Muscle of leg (tissue), 11 donors: ENCODE data around the gene SDE2. TPM values are rescaled to one million over a fixed set of nuclear protein-coding genes. Genes with fewer than 3 reads are reported as not detected.
"Not testable (repeated sequence)": the region's sequence is repeated elsewhere in the genome, so short reads cannot be mapped to it uniquely, and the experiment has no call there.

ENCODE experiments used
- DNase-seq: peaks from one replicate; pipeline ENCODE4 v3.0.0; 2013
- H3K27ac ChIP-seq: one replicate; pipeline ENCODE4 v1.5.1; 2013; ENCODE audit warnings: mild to moderate bottlenecking, low read length, control low read depth
- H3K27me3 ChIP-seq: one replicate; pipeline ENCODE4 v1.6.1; 2013; ENCODE audit warnings: low read length; ENCODE audit not compliant: control insufficient read depth, insufficient read depth
- H3K36me3 ChIP-seq: one replicate; pipeline ENCODE4 v1.6.1; 2013; ENCODE audit warnings: low read length; ENCODE audit not compliant: control insufficient read depth, insufficient read depth
- H3K4me1 ChIP-seq: one replicate; pipeline ENCODE4 v1.6.1; 2013; ENCODE audit warnings: low read length; ENCODE audit not compliant: control insufficient read depth, insufficient read depth
- H3K4me3 ChIP-seq: one replicate; pipeline ENCODE4 v1.5.1; 2013; ENCODE audit warnings: low read length, control low read depth
- H3K9me3 ChIP-seq: replicated peaks from 2 replicates; pipeline ENCODE4 v1.6.1; 2013; ENCODE audit warnings: low read depth, low read length; ENCODE audit not compliant: control insufficient read depth
- WGBS: methylation state at CpG from one replicate; pipeline ENCODE4 v1.1.5; 2013; ENCODE audit warnings: missing lambda C conversion rate; ENCODE audit not compliant: insufficient coverage; 5-methylcytosine and 5-hydroxymethylcytosine counted together
- polyA plus RNA-seq, 8 donors: library from polyadenylated mRNA; unstranded; fragments of 120-200 nt; gene quantifications; one replicate each; pipeline versions ENCODE4 v1.2.1 to v1.2.3, GENCODE V29; 2013; ENCODE audit warnings: inconsistent platforms in 1 of 8, low replicate concordance in 1 of 8; ENCODE audit not compliant: insufficient read length in 8 of 8, insufficient read depth in 1 of 8
- total RNA-seq: library from RNA; stranded (reverse); fragments of 120-200 nt; gene quantifications from one replicate; pipeline ENCODE4 v1.2.4, GENCODE V29; 2013

Gene SDE2
- total and polyA plus RNA-seq, 9 donors, result 10.8 to 16.1 (median 13.8) TPM

- Histone ChIP-seq H3K4me3 (no peak overlapping the region), H3K36me3 (no peaks in the 10 kb centered on the region), H3K9me3 (no peaks in the 10 kb centered on the region), H3K4me1 (peaks cover 28% of the 10 kb centered on the region), H3K27me3 (peaks cover 5% of the 10 kb centered on the region), H3K27ac (no peak overlapping the region)
- DNase-seq, result no peak
- WGBS, result 57% methylated on average over 4 of the region's 4 CpGs
These were observed 53.6 kb downstream of the SDE2 start for GRCh38 chr1:225945564-225945963.

DNA sequence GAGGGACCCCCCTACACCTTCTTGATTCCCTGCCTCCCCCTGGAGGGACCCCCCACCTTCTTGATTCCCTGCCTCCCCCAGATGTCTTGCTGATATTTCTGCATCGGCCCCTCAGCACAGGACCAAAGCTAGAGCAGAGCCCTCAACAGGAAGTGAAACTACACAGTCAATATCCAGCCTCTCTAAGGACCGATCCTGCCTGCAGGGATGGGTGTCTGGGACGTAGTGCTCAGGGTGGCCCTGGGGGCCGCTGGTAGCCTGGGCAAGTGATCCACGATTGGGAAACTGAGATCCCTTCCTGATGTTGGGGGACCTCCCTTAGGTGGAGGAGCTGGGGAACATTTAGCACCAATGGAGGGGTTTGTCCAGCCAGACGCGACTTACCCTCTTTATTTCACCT is 54.2 kb downstream of the SDE2 start:
- Histone ChIP-seq H3K27ac (no peak overlapping the region), H3K4me3 (no peak overlapping the region), H3K27me3 (peaks cover 5% of the 10 kb centered on the region), H3K36me3 (no peaks in the 10 kb centered on the region), H3K9me3 (no peaks in the 10 kb centered on the region), H3K4me1 (peaks cover 35% of the 10 kb centered on the region)
- WGBS, result 70% methylated on average over 2 of the region's 7 CpGs
- DNase-seq, result no peak

- Histone ChIP-seq H3K27ac (no peak overlapping the region), H3K4me1 (peaks cover 36% of the 10 kb centered on the region), H3K36me3 (no peaks in the 10 kb centered on the region), H3K4me3 (no peak overlapping the region), H3K27me3 (peaks cover 5% of the 10 kb centered on the region), H3K9me3 (no peaks in the 10 kb centered on the region)
- no CpG with 5 or more reads among the region's 2 CpGs for WGBS
- DNase-seq, result no peak
These were observed 54.8 kb downstream of the SDE2 start for GRCh38 chr1:225944387-225944786.

DNA sequence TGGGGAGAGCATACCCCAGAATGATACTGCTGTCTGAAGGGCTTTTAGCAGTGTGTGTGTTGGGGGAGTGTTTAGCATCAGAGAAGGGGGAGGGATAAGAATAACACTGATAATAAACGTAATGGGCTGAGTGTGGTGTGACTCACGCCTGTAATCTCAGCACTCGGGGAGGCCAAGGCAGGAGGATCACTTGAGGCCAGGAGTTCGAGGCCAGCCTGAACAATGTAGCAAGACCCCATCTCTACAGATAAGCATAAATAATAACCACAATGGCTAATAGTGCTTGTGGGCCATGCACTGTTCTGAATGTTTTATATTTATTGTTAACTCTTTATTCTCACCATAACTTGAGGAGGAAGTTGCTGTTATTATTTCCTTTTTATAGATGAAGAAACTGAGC is 55.6 kb downstream of the SDE2 start:
- DNase-seq, result no peak
- WGBS, result 85% methylated on average over 3 of the region's 4 CpGs

GRCh38 chr1:225942574-225942973 is 56.6 kb downstream of the SDE2 start:
- 37% methylated on average over 3 of the region's 7 CpGs for WGBS
- Histone ChIP-seq H3K36me3 (no peaks in the 10 kb centered on the region), H3K4me3 (no peak overlapping the region), H3K27ac (no peak overlapping the region), H3K27me3 (peaks cover 2% of the 10 kb centered on the region), H3K9me3 (no peaks in the 10 kb centered on the region), H3K4me1 (peaks cover 34% of the 10 kb centered on the region)
- peak; percentile 26 for DNase-seq

More for the DNA sequence above, 55.6 kb downstream of the SDE2 start:
- Histone ChIP-seq H3K9me3 (no peaks in the 10 kb centered on the region), H3K4me1 (peaks cover 34% of the 10 kb centered on the region), H3K4me3 (no peak overlapping the region), H3K36me3 (no peaks in the 10 kb centered on the region), H3K27me3 (peaks cover 5% of the 10 kb centered on the region), H3K27ac (no peak overlapping the region)

DNA sequence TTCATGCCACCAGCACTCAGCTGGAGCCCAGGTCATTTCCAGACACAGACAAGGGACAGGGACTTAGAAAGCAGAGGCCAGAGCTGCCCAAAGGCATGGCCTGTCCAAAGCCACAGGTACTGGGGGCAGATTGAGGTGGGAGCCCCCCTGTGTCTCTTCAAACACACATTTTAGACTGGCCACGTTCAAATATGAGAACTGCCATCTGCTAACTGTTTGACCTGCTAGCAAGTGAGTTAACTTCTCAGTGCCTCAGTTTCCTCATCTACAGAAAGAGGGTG is 57.3 kb downstream of the SDE2 start:
- WGBS, result no CpG with 5 or more reads among the region's 1 CpG
- no peaks in the 10 kb centered on the region for H3K9me3 ChIP-seq
- no peak for DNase-seq
- peak overlapping the region; percentile 78 for H3K27ac ChIP-seq
- H3K4me3 ChIP-seq, result no peak overlapping the region
- peaks cover 34% of the 10 kb centered on the region for H3K4me1 ChIP-seq
- no peaks in the 10 kb centered on the region for H3K27me3 ChIP-seq
- no peaks in the 10 kb centered on the region for H3K36me3 ChIP-seq

DNA sequence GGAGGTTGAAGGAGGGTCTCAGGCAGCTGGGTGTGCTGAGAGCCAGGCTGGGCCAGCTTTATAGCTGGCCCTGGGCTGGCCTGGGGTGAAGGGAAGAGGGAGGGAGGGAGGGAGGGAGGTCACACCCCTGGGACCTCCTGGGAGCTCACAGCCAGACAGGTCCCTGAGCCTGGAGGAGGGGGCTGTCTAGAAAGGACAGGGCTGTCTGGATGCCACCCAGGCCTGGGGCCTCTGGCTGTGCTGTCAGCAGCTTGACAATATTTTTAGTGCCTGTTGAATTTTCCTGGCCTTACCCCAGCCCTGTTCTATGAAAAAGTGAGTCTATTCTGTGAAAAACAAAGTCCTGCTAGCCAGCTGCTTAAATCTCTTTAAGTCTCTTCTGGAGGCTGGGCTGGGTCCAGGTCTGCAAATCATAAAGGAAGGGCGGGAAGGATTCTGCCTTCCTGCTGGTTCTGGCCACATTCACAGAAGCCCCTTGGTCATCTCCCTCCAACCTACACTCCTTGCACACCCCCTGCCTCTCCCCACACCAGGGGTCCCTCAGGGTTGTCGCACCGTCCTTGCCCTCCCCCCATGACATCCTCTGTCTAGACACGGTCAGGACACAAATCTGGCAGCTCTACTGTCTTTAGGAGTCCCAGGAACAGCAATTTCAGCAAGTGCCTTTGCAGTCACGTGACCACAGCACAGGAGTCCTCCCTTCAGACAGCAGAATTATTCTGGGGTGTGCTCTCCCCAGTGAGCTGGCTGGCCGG is 57.8 kb downstream of the SDE2 start, which contains the start of gene LEFTY2:
Gene LEFTY2, minus strand, starts transcription at position 34 of the 755 bp plus-strand sequence. CDS start 80 bp downstream, outside the sequence.
- H3K4me3 ChIP-seq, result no peak within 1 kb of the TSS
- no peaks in the 10 kb centered on the region for H3K9me3 ChIP-seq
- DNase-seq, result peak; percentile 97
- no peaks in the 10 kb centered on the region for H3K27me3 ChIP-seq
- H3K4me1 ChIP-seq, result peaks cover 37% of the 10 kb centered on the region
- 10% methylated on average over 6 of the region's 6 CpGs for WGBS
- H3K36me3 ChIP-seq, result no peaks in the 10 kb centered on the region
- peak within 1 kb of the TSS; percentile 78 for H3K27ac ChIP-seq

DNA sequence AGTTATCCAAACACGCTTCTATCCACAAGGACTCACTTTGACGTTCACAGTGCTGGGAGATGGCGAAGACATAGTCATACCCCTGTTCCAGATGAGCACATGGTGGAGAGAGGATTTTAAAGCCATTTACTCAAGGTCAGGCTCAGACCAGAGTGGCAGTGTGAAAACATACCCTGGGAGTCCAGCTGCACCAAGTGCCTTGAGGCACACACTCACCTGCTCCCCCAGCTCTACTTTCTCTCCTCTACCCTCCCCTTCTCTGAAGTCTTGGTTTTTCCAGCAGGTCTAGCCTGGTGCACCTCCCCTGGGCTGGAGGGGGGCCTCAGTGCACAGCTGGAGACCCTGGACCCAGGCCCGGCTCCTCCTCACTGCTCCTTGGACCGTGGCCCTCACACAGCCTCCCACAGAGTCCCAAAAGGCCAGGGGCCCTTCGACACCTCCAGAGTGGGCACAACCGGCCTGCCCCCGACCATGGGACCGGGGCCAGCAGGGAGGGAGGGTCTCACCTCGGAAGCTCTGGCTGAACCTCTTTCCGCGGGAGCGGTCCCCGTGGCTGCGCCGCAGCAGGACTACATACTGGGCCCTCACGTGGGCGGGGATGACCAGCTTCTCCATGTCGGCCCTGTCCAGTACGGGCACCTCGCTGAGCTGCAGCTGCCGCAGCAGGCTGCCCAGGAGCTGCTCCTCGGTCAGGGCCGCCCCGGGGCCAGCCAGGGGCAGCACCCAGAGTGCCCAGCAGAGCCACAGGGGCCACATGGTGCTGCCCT is 58.6 kb downstream of the SDE2 start:
- no peaks in the 10 kb centered on the region for H3K36me3 ChIP-seq
- H3K27ac ChIP-seq, result peak overlapping the region; percentile 78
- DNase-seq, result peak; percentile 63
- WGBS, result 28% methylated on average over 21 of the region's 25 CpGs
- H3K4me3 ChIP-seq, result no peak overlapping the region
- H3K4me1 ChIP-seq, result peaks cover 37% of the 10 kb centered on the region
- H3K9me3 ChIP-seq, result no peaks in the 10 kb centered on the region
- no peaks in the 10 kb centered on the region for H3K27me3 ChIP-seq

- 27% methylated on average over 6 of the region's 8 CpGs for WGBS
- DNase-seq, result peak; percentile 27
- H3K4me1 ChIP-seq, result peaks cover 36% of the 10 kb centered on the region
- H3K27ac ChIP-seq, result peak overlapping the region; percentile 78
- H3K4me3 ChIP-seq, H3K27me3 ChIP-seq, H3K9me3 ChIP-seq, H3K36me3 ChIP-seq: not testable (repeated sequence)
These were observed 59.2 kb downstream of the SDE2 start for GRCh38 chr1:225939939-225940310.

GRCh38 chr1:225939097-225939938 is 59.8 kb downstream of the SDE2 start:
- not testable (repeated sequence) for H3K36me3 ChIP-seq

More at GRCh38 chr1:225939097-225939938, 59.8 kb downstream of the SDE2 start:
- H3K4me3 ChIP-seq, DNase-seq, H3K27ac ChIP-seq, H3K27me3 ChIP-seq, H3K9me3 ChIP-seq: not testable (repeated sequence)
- H3K4me1 ChIP-seq, result peaks cover 30% of the 10 kb centered on the region
- WGBS, result 36% methylated on average over 19 of the region's 69 CpGs
